GM12801 (cell line): Measurements from ENCODE around the gene NR4A3.

Experiments used
- CTCF ChIP-seq: IDR thresholded peaks from one replicate; pipeline ENCODE4 v1.5.1; 2011; ENCODE audit warnings: control low read depth; ENCODE audit not compliant: insufficient read length; ENCODE audit errors: extremely low read depth

NR4A3 gene

DNA sequence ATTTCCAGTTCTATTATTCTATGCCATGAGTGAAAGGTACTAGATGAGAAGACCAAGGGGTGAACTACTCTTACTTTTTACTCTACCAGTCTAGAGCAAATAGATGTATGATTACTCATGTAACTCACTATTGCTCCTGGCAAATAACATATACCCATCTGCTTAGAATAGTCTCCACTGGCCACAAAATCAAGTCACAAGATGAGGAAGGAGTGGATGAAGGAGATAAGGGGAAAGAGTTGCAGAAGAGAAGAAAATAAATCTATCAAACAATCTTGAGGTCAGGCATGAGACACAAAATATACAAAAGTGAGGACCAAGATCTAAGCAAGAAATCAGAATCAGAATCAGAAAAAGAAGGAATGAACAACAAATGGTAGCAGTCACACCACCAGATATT lies 13.7 kb upstream of the NR4A3 start:
- TF ChIP-seq CTCF = no peak

DNA sequence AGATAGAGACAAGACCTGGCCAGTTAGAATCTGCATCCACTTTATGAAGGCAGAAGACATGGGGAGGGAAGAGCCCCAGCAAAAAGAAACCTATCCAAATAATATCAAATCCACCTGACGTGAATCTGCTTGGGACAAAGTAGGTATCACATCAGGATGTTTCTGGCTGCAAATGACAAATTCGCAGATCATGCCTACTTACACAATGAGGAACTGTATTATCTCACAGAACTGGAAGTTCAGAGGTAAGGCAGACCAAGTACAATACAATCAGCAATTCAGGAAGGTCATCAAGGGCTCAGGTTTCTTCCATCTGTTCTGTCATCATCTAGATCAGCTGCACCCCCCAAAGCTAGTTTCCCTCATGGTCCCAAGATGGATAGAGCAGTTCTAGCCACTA lies 13.2 kb upstream of the NR4A3 start:
- TF ChIP-seq CTCF = no peak

GRCh38 chr9:99809586-99810319 lies 11.9 kb upstream of the NR4A3 start:
- no peak for TF ChIP-seq CTCF

DNA sequence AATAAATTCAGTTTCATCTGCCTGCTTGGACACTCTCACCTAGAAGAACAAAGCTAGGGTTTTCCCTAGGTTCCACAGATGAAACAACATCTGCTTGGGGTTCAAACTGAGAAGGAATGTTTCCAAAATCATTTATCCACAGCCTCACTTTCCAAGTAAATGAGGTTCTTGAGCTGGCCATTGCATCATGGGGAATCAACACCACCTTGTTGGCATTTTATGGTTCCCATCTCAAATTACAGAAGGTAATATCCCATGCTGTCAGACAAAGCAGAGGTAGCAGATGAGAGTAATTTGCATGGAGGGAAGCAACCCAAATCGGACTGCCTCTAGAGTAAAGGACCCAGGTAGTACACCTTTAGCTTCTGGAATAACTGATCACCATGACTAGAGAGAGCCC lies 10.5 kb upstream of the NR4A3 start:
- no peak for TF ChIP-seq CTCF

DNA sequence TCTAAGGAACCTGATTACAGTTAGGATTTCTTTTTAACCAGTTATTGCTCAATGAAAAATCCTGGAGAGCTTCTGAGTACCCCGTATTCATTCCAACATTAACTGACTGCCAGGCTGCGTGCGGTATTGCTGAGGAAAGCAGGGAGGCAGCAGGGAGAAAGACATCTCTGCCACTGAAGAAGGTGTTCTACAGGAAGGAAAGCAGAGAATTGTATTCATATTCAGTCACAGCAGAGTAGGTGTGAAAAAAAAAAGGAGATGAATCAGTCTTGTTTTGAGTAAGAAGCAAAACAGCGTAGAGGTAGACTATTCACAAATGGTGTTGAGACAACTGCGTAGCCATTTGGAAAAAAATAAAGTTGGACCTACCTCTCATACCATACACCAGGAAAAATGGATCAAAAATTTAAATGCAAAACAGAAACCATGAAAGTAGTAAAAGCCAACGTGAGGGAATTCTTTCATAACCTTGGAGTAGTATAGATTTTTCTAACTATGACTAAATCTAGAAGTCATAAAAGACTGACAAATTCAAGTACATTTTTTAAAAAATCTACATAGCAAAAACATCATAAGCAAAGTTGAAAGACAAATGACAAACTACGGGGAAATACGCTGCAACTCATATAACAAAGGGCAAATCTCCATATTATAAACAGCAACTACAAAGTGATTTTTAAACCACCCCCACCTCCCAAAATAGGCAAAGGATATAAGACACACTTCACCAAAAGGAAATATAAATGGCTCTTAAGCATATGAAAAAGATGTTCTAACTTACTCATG lies 9.9 kb upstream of the NR4A3 start:
- no peak for TF ChIP-seq CTCF

GRCh38 chr9:99813739-99814138 lies 7.9 kb upstream of the NR4A3 start:
- TF ChIP-seq CTCF = no peak

GRCh38 chr9:99814359-99814758 lies 7.3 kb upstream of the NR4A3 start:
- no peak for TF ChIP-seq CTCF
